IgD-negative memory B cell (primary cell): ENCODE results near the gene PRR3. TPM values are rescaled to one million over a fixed set of nuclear protein-coding genes. Genes with fewer than 3 reads are reported as not detected.
"Not testable (repeated sequence)": the region's sequence is repeated elsewhere in the genome, so short reads cannot be mapped to it uniquely, and the experiment has no call there.

ENCODE experiments used
- H3K27ac Mint-ChIP-seq, 3 donors: one replicate each; pipeline ENCODE4 v1.8.0; 2020 to 2022; ENCODE audit warnings: mild to moderate bottlenecking in 3 of 3, mixed read lengths in 3 of 3, moderate library complexity in 1 of 3
- H3K27me3 Mint-ChIP-seq: one replicate; pipeline ENCODE4 v1.8.0; 2021; ENCODE audit warnings: mixed read lengths
- H3K36me3 Mint-ChIP-seq: one replicate; pipeline ENCODE4 v1.8.0; 2020; ENCODE audit warnings: mild to moderate bottlenecking, mixed read lengths
- H3K4me1 Mint-ChIP-seq, 3 donors: one replicate each; pipeline ENCODE4 v1.8.0; 2020 to 2022; ENCODE audit warnings: mixed read lengths in 3 of 3, mild to moderate bottlenecking in 1 of 3
- H3K4me3 Mint-ChIP-seq, 4 donors: one replicate each; pipeline ENCODE4 v1.8.0; 2020 to 2022; ENCODE audit warnings: mild to moderate bottlenecking in 4 of 4, mixed read lengths in 4 of 4, moderate library complexity in 3 of 4
- H3K9me3 Mint-ChIP-seq, 3 donors: one replicate each; pipeline ENCODE4 v1.8.0; 2020 to 2021; ENCODE audit warnings: mixed read lengths in 3 of 3, mild to moderate bottlenecking in 1 of 3
- polyA plus RNA-seq: library from polyadenylated mRNA; unstranded; fragments of 300-500 nt; fragmentation: Illumina TruSeq; gene quantifications from one replicate; pipeline ENCODE4 v1.2.3, GENCODE V29; 2021

The PRR3 gene
- polyA plus RNA-seq: 8.8 TPM

GRCh38 chr6:30556906-30557682, at the start of gene PRR3:
PRR3 (plus strand) TSS chr6:30557295; CDS start chr6:30557345, 50 bp downstream.
- H3K4me3 Mint-ChIP-seq: peak within 1 kb of the TSS; percentile 93 to 100 (median 98)
- H3K36me3 Mint-ChIP-seq: peaks cover 2% of the 10 kb centered on the region
- H3K9me3 Mint-ChIP-seq: no peaks in the 10 kb centered on the region
- peaks cover 19 to 29% (median 25%) of the 10 kb centered on the region in 3 donors for H3K4me1 Mint-ChIP-seq
- H3K27ac Mint-ChIP-seq: peak within 1 kb of the TSS; percentile 95 to 99 (median 97)
- H3K27me3 Mint-ChIP-seq: peaks cover 2% of the 10 kb centered on the region

- H3K36me3 Mint-ChIP-seq: no peaks in the 10 kb centered on the region
- H3K27ac Mint-ChIP-seq: peak overlapping the region; percentile 84 to 97 (median 90)
- peaks cover 47 to 56% (median 52%) of the 10 kb centered on the region in 3 donors for H3K4me1 Mint-ChIP-seq
- H3K4me3 Mint-ChIP-seq: peak overlapping the region; percentile 70 to 92 (median 82)
- H3K9me3 Mint-ChIP-seq: no peaks in the 10 kb centered on the region
- no peaks in the 10 kb centered on the region for H3K27me3 Mint-ChIP-seq
Observed at GRCh38 chr6:30507849-30508827, 49.0 kb upstream of the PRR3 start.

GRCh38 chr6:30508890-30509736, 48.0 kb upstream of the PRR3 start:
- H3K27ac Mint-ChIP-seq: peak overlapping the region; percentile 84 to 97 (median 89)
- H3K4me1 Mint-ChIP-seq: peaks cover 52 to 56% (median 55%) of the 10 kb centered on the region in 3 donors
- H3K4me3 Mint-ChIP-seq: peak overlapping the region; percentile 60 to 84 (median 78)
- no peaks in the 10 kb centered on the region for H3K9me3 Mint-ChIP-seq
- H3K27me3 Mint-ChIP-seq: no peaks in the 10 kb centered on the region
- no peaks in the 10 kb centered on the region for H3K36me3 Mint-ChIP-seq

GRCh38 chr6:30510419-30511168, 46.5 kb upstream of the PRR3 start:
- H3K27ac Mint-ChIP-seq: peak overlapping the region in 2 of 3 donors; percentile 78 to 97
- H3K27me3 Mint-ChIP-seq: no peaks in the 10 kb centered on the region
- H3K4me3 Mint-ChIP-seq: peak overlapping the region in 3 of 4 donors; percentile 52 to 73 (median 68)
- H3K36me3 Mint-ChIP-seq: no peaks in the 10 kb centered on the region
- H3K9me3 Mint-ChIP-seq: no peaks in the 10 kb centered on the region
- H3K4me1 Mint-ChIP-seq: peaks cover 63 to 66% (median 66%) of the 10 kb centered on the region in 3 donors

GRCh38 chr6:30511169-30511546, 45.9 kb upstream of the PRR3 start:
- peak overlapping the region in 3 of 4 donors; percentile 42 to 73 (median 52) for H3K4me3 Mint-ChIP-seq
- H3K36me3 Mint-ChIP-seq: no peaks in the 10 kb centered on the region
- peak overlapping the region; percentile 71 to 97 (median 87) for H3K27ac Mint-ChIP-seq
- no peaks in the 10 kb centered on the region for H3K27me3 Mint-ChIP-seq
- H3K9me3 Mint-ChIP-seq: no peaks in the 10 kb centered on the region
- peaks cover 60 to 64% (median 62%) of the 10 kb centered on the region in 3 donors for H3K4me1 Mint-ChIP-seq

GRCh38 chr6:30513451-30513850, 43.6 kb upstream of the PRR3 start:
- H3K27ac Mint-ChIP-seq: peak overlapping the region in 1 of 3 donors; percentile 94
- no peaks in the 10 kb centered on the region for H3K27me3 Mint-ChIP-seq
- H3K4me1 Mint-ChIP-seq: peaks cover 51 to 55% (median 51%) of the 10 kb centered on the region in 3 donors
- H3K36me3 Mint-ChIP-seq: no peaks in the 10 kb centered on the region
- peaks cover 0 to 3% (median 0%) of the 10 kb centered on the region in 3 donors for H3K9me3 Mint-ChIP-seq
- no peak overlapping the region for H3K4me3 Mint-ChIP-seq

- Mint-ChIP-seq H3K27me3 (no peaks in the 10 kb centered on the region), H3K36me3 (no peaks in the 10 kb centered on the region), H3K4me3 (peak overlapping the region; percentile 81 to 95 (median 90)), H3K4me1 (peaks cover 38 to 46% (median 42%) of the 10 kb centered on the region in 3 donors), H3K27ac (peak overlapping the region; percentile 94 to 100 (median 99)), H3K9me3 (peaks cover 0 to 6% (median 0%) of the 10 kb centered on the region in 3 donors)
Observed at GRCh38 chr6:30515106-30515505, 42.0 kb upstream of the PRR3 start.

GRCh38 chr6:30515944-30516753, 40.9 kb upstream of the PRR3 start:
- H3K9me3 Mint-ChIP-seq: peaks cover 0 to 6% (median 0%) of the 10 kb centered on the region in 3 donors
- H3K27ac Mint-ChIP-seq: peak overlapping the region; percentile 94 to 100 (median 99)
- H3K4me1 Mint-ChIP-seq: peaks cover 32 to 43% (median 34%) of the 10 kb centered on the region in 3 donors

GRCh38 chr6:30516754-30517076, 40.4 kb upstream of the PRR3 start:
- H3K27ac Mint-ChIP-seq: peak overlapping the region; percentile 94 to 100 (median 99)
- H3K4me1 Mint-ChIP-seq: peaks cover 27 to 41% (median 30%) of the 10 kb centered on the region in 3 donors
- H3K36me3 Mint-ChIP-seq, H3K27me3 Mint-ChIP-seq, H3K9me3 Mint-ChIP-seq: not testable (repeated sequence)
- H3K4me3 Mint-ChIP-seq: peak overlapping the region; percentile 81 to 95 (median 90)

More at GRCh38 chr6:30515944-30516753, 40.9 kb upstream of the PRR3 start:
- no peaks in the 10 kb centered on the region for H3K36me3 Mint-ChIP-seq
- no peaks in the 10 kb centered on the region for H3K27me3 Mint-ChIP-seq
- peak overlapping the region; percentile 81 to 95 (median 90) for H3K4me3 Mint-ChIP-seq

GRCh38 chr6:30517767-30518504, 39.2 kb upstream of the PRR3 start:
- Mint-ChIP-seq H3K27ac (peak overlapping the region in 2 of 3 donors; percentile 25 to 53), H3K4me3 (peak overlapping the region in 1 of 4 donors; percentile 28), H3K4me1 (peaks cover 22 to 40% (median 27%) of the 10 kb centered on the region in 3 donors)
- H3K36me3 Mint-ChIP-seq, H3K9me3 Mint-ChIP-seq, H3K27me3 Mint-ChIP-seq: not testable (repeated sequence)

GRCh38 chr6:30518505-30519145, 38.5 kb upstream of the PRR3 start:
- H3K4me3 Mint-ChIP-seq: peak overlapping the region in 2 of 4 donors; percentile 5 to 28
- H3K4me1 Mint-ChIP-seq: peaks cover 24 to 39% (median 32%) of the 10 kb centered on the region in 3 donors
- not testable (repeated sequence) for H3K9me3 Mint-ChIP-seq, H3K36me3 Mint-ChIP-seq, H3K27me3 Mint-ChIP-seq
- H3K27ac Mint-ChIP-seq: peak overlapping the region in 2 of 3 donors; percentile 47 to 53

GRCh38 chr6:30520522-30520921, 36.6 kb upstream of the PRR3 start:
- Mint-ChIP-seq H3K9me3 (peaks cover 0 to 6% (median 1%) of the 10 kb centered on the region in 3 donors), H3K27me3 (no peaks in the 10 kb centered on the region), H3K4me1 (peaks cover 28 to 44% (median 41%) of the 10 kb centered on the region in 3 donors), H3K36me3 (peaks cover 1% of the 10 kb centered on the region), H3K4me3 (no peak overlapping the region), H3K27ac (no peak overlapping the region)
